ENCODE data around the gene DCAF5.

DCAF5 gene

DNA sequence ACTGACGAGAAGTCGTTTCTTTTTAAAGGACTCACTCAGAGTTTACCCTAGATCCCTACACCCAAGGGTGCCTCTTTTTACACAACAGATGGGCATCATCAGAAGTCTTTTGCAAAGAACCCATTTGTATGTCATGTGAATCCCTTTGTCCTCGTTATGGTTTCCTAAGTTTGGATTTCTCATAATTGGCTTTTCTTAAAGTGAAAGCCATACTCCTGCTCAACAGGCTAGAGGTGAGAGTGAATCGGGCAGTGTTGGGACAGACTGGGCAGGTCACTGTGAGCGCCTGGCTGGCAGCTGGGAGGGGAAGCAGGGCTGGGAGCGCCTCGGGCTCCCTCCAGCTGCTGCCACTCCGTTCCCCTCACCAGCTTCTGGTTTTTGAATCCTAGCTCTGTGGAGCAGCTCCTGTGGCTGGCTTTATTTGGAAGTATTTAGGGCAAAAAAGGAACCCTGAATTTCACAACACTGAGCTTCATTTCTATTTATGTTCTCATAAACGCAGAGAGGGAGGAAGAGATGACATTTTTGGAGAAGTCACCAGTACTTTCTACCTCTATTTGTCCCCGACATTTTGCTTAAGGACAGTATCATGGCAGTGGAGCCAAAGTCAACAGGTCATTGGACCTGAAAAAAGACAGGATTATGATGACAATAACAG lies 110.0 kb downstream of the DCAF5 start:
- TF ChIP-seq, protein P1, sequence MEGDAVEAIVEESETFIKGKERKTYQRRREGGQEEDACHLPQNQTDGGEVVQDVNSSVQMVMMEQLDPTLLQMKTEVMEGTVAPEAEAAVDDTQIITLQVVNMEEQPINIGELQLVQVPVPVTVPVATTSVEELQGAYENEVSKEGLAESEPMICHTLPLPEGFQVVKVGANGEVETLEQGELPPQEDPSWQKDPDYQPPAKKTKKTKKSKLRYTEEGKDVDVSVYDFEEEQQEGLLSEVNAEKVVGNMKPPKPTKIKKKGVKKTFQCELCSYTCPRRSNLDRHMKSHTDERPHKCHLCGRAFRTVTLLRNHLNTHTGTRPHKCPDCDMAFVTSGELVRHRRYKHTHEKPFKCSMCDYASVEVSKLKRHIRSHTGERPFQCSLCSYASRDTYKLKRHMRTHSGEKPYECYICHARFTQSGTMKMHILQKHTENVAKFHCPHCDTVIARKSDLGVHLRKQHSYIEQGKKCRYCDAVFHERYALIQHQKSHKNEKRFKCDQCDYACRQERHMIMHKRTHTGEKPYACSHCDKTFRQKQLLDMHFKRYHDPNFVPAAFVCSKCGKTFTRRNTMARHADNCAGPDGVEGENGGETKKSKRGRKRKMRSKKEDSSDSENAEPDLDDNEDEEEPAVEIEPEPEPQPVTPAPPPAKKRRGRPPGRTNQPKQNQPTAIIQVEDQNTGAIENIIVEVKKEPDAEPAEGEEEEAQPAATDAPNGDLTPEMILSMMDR (IDR thresholded peaks at IDR 0.05; ENCODE audit: low read depth, low read length, missing control alignments), result no peak
- no peak overlapping the region for H3K4me3 ChIP-seq (ENCODE audit: low read depth, low read length)
- no peak for DNase-seq (ENCODE audit: low read depth)
- in situ Hi-C loops (cut with HindIII; ENCODE audit: low sequenced_read_pairs), result loop anchor here (10.0 kb wide), 1 partner anchor 58 kb away; no protein-coding TSS in a partner anchor

GRCh38 chr14:69042299-69042698 lies 110.6 kb downstream of the DCAF5 start:
- no peak for DNase-seq (ENCODE audit: low read depth)
- no peak overlapping the region for H3K4me3 ChIP-seq (ENCODE audit: low read depth, low read length)
- in situ Hi-C loops (cut with HindIII; ENCODE audit: low sequenced_read_pairs), result loop anchor here (10.0 kb wide), 1 partner anchor 57 kb away; no protein-coding TSS in a partner anchor
- TF ChIP-seq, protein P1 (IDR thresholded peaks at IDR 0.05; ENCODE audit: low read depth, low read length, missing control alignments), result no peak

- no peak overlapping the region for H3K4me3 ChIP-seq (ENCODE audit: low read depth, low read length)
- DNase-seq (ENCODE audit: low read depth), result no peak
- TF ChIP-seq, protein P1 (IDR thresholded peaks at IDR 0.05; ENCODE audit: low read depth, low read length, missing control alignments), result no peak
- in situ Hi-C loops (cut with HindIII; ENCODE audit: low sequenced_read_pairs), result loop anchor here (10.0 kb wide), 1 partner anchor 57 kb away; no protein-coding TSS in a partner anchor
These were observed 111.1 kb downstream of the DCAF5 start for GRCh38 chr14:69041783-69042182.

GRCh38 chr14:69040353-69040752 lies 112.6 kb downstream of the DCAF5 start:
- H3K4me3 ChIP-seq (ENCODE audit: low read depth, low read length), result no peak overlapping the region
- no peak for DNase-seq (ENCODE audit: low read depth)
- TF ChIP-seq, protein P1 (IDR thresholded peaks at IDR 0.05; ENCODE audit: low read depth, low read length, missing control alignments), result no peak
- in situ Hi-C loops (cut with HindIII; ENCODE audit: low sequenced_read_pairs), result loop anchor here (10.0 kb wide), 1 partner anchor 56 kb away; no protein-coding TSS in a partner anchor

DNA sequence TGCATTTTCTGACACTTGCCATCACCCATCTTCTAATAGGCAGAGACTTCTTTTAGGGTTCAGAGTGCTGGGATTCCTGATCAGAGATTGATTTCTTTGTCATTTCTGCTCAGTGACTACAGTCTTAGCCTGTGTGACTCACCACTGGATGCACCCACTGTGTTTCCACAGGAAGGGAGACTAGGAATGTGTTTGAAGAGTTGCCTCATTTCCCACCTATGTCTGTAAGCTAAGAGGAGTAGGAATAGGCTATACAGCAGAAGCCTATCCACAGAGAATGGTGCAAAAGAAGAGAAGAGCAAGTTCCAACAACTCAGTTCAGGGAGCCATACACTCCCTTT lies 113.7 kb downstream of the DCAF5 start:
- no peak overlapping the region for H3K4me3 ChIP-seq (ENCODE audit: low read depth, low read length)
- in situ Hi-C loops (cut with HindIII; ENCODE audit: low sequenced_read_pairs), result no loop called here
- DNase-seq (ENCODE audit: low read depth), result no peak
- TF ChIP-seq, protein P1 (IDR thresholded peaks at IDR 0.05; ENCODE audit: low read depth, low read length, missing control alignments), result no peak

DNA sequence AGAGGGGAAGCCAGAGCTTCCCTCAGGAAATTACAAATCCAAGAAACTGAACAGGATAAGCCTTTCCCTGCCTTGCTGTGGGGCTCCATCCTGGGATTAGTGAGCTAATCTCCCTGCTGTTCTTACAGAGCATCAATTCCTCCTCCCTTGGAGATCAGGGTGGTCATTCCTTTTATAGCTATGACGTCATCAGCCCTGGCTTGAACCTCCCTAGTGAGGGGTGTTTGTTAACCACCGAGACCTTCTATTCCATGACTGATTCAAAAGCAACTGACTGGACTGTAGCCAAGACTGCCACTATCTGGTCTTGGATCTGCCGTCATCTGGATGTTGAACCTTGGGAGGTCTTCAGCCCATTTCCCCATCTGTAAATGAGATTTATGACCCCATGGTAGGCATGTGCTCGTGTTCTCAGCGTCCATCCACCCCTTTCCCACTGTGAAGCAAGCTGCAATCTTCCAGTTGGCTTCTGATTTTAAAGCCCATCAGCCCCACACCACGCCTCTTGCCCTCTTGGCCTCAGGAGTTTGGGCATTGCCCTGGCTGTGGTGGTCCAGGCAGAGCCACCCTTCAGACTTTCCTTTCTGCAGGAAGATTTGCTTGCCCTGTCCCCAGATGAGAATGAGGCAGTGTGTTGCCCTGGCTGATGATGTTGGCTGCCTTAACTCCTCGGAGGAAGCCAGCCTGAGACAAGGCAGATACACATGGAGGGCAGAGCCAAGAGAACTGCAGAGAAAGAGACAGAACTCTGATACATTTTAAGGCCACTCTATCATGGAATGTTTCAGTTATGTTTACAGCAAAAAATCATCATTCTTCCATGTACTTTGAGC lies 114.2 kb downstream of the DCAF5 start:
- no peak overlapping the region for H3K4me3 ChIP-seq (ENCODE audit: low read depth, low read length)
- TF ChIP-seq, protein P1 (IDR thresholded peaks at IDR 0.05; ENCODE audit: low read depth, low read length, missing control alignments), result no peak
- in situ Hi-C loops (cut with HindIII; ENCODE audit: low sequenced_read_pairs), result no loop called here
- DNase-seq (ENCODE audit: low read depth), result no peak

Data from astrocyte of the cerebellum (primary cell).